AG10803 (cell line): ENCODE results near the gene MGAM2.

ENCODE experiments used
- DNase-seq: peaks from one replicate; pipeline ENCODE4 v3.0.0; 2010; ENCODE audit warnings: low read depth
- H3K4me3 ChIP-seq: 2 replicates; pipeline ENCODE4 v1.5.1; 2011; ENCODE audit warnings: mild to moderate bottlenecking, low read length, control low read depth
- TF ChIP-seq, protein P1 (sequence below): conservative IDR thresholded peaks from 2 replicates; pipeline ENCODE4 v1.5.1; 2011; ENCODE audit warnings: mild to moderate bottlenecking, low read length, control low read depth, inconsistent platforms

The MGAM2 gene

DNA sequence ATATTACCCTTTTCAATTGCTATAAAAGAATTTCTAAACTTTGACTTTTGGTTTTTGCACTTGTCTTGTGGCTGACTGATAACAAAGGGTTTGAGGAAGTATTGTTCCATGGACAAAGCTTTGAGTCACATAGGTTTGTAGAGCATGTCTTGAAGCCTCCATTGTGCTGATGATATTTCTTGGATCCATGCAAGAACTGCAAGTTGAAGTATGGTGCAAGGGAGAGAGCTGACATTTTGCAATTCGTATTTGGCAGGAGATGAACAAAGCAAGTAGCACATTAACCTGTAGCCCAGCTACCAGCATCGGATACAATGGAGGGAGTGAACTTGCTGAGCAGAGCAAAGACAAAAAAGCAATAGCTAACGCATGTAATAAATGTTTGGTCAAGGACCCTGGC is 23.4 kb downstream of the MGAM2 start:
- no peak overlapping the region for H3K4me3 ChIP-seq
- TF ChIP-seq, protein P1, sequence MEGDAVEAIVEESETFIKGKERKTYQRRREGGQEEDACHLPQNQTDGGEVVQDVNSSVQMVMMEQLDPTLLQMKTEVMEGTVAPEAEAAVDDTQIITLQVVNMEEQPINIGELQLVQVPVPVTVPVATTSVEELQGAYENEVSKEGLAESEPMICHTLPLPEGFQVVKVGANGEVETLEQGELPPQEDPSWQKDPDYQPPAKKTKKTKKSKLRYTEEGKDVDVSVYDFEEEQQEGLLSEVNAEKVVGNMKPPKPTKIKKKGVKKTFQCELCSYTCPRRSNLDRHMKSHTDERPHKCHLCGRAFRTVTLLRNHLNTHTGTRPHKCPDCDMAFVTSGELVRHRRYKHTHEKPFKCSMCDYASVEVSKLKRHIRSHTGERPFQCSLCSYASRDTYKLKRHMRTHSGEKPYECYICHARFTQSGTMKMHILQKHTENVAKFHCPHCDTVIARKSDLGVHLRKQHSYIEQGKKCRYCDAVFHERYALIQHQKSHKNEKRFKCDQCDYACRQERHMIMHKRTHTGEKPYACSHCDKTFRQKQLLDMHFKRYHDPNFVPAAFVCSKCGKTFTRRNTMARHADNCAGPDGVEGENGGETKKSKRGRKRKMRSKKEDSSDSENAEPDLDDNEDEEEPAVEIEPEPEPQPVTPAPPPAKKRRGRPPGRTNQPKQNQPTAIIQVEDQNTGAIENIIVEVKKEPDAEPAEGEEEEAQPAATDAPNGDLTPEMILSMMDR: no peak
- DNase-seq: no peak

DNA sequence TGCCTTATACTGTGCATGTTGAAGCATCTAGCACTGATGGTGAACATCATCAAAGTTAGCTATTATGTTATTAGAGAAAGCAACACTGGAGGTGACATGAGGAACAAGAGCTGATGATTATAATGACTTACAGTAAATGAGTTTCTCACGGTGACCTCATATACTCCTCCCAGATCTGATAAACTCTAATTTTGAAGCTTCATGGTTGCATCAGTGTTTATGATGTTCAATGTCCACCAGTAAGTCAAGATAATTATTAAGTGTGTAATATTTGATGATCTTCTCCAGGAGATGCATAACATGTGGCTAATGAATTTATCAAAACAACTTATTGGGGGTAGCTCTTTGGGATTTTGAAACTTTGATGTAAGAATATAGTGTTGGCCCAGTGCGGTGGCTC is 27.5 kb downstream of the MGAM2 start:
- H3K4me3 ChIP-seq: no peak overlapping the region
- no peak for DNase-seq
- TF ChIP-seq, protein P1: no peak

DNA sequence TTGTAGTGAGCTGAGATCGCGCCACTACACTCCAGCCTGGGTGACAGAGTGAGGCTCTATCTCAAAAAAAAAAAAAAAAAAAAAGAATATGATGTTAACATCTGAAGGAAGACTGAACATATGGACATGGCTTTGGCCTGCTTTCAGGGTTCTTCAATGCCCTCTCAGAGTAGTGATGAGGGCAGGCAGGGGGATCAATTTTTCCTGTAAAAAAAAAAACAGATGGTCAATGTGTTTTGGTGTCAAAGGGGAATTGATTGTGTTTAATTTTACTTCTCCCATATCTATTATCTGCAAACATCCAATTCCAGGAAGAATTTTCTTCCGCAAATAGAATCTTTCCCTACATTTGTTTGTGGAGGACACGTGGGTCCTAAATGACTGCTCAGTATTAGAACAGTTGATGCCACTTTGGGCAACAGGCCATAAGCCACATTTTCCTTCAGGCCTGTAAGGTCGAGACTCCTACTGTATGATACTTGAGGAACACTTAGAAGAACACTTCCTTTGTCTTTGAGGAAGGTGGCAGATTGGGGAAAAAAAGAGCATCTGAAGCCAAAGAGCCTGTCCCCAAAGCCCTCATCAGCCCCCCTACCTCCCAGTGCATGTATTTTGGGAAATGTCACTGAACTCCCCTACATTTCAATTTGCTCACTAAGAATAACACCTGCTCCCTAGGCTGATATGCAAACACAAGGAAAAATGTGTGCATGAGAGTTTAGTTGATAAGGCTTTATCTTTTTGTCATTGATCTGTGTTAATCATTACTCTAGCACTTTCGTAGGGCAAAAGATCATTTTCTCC is 28.3 kb downstream of the MGAM2 start:
- DNase-seq: no peak
- H3K4me3 ChIP-seq: no peak overlapping the region
- TF ChIP-seq, protein P1: no peak

DNA sequence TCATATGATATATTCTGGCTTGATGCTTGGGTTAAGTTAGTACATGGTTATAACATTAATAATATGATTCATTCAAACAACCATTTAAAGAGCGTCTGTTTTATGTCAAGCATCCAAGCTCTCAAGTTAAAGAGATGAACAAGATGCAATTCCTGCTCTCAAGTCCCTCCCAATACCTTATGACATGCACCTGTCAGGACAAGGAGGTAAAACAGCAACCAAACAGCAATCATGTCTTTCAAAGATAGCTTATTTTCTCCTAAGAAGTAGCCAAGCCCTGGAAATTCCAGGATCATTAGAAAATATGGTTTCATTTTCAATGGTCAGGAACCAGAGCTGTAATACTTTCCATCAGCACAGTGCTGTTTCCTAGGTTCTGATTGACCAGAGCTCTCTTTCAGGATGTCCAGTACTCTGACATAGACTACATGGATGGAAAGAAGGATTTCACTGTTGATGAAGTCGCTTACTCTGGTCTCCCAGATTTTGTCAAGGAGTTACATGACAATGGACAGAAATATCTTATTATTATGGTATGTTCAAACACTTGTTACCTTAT is 29.0 kb downstream of the MGAM2 start:
- no peak for DNase-seq
- TF ChIP-seq, protein P1: no peak
- H3K4me3 ChIP-seq: no peak overlapping the region

DNA sequence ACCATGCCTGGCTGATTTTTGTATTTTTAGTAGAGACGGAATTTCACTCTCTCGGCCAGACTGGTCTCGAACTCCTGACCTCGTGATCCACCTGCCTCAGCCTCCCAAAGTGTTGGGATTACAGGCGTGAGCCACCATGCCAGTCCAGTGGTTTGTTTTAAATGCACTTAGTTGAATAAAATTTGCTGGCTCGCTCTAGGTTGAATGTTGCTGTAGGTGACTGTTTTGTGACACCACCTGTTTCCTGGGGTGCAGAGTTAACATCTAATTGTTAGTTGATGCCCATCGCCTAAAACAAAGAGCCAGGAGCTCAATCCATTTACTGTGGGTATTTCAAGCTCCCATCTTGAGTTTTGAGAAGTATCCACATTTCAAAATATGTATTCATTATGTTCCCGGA is 31.2 kb downstream of the MGAM2 start:
- H3K4me3 ChIP-seq: no peak overlapping the region
- DNase-seq: no peak
- TF ChIP-seq, protein P1: no peak

DNA sequence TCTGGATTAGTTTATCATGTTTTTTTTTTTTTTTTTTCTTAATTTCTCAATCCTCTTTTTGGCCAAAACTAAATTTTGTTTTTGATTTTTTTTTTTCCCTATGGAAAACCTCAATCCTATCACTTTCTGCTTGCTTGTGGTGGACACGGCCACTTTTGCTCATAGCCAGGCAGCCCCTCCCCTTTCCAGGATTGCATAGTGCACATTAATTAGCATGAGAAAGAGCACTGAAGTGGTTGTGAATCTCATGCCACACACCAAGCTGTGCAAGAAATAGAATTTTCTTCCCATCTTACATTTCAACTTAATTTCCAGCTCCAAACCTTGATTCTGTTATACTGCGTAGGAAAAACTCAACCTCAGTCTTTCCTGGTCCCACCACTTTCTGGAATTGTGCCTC is 34.6 kb downstream of the MGAM2 start:
- H3K4me3 ChIP-seq: no peak overlapping the region
- TF ChIP-seq, protein P1: no peak

DNA sequence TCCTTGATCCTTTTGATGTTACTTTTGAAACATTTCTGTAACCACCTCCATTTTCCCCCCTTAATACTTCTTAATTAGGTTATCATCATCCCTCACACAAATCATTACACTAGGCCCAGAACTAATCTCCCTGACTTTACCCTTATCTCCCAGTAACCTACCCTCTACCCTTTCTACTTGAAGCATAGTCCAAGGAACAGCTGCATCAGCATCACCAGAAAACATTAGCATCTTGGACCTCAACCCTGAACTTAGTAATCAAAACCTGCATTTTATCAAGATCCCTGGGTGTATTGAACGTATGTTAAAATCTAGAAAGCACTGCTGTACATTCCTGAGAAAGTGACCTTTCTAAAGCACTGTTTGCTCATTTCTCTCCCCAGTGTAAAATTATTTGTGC is 38.8 kb downstream of the MGAM2 start:
- TF ChIP-seq, protein P1: no peak
- no peak overlapping the region for H3K4me3 ChIP-seq
- no peak for DNase-seq

More for the DNA sequence above, 34.6 kb downstream of the MGAM2 start:
- no peak for DNase-seq
